Suprapubic skin (tissue), 4 donors: ENCODE measurements around the gene RLF. TPM values are rescaled to one million over a fixed set of nuclear protein-coding genes. Genes with fewer than 3 reads are reported as not detected.

Experiments used
- DNase-seq, 2 donors: peaks; one replicate each; pipeline ENCODE4 v3.0.0-alpha.2; 2019; ENCODE audit warnings: low spot score in 2 of 2
- H3K27ac ChIP-seq: fragments of 200-600 bp; sonication (generic); one replicate; pipeline ENCODE4 v1.5.1; 2019
- H3K27me3 ChIP-seq: fragments of 200-600 bp; sonication (generic); one replicate; pipeline ENCODE4 v1.5.1; 2019
- H3K36me3 ChIP-seq: fragments of 200-600 bp; sonication (generic); one replicate; pipeline ENCODE4 v1.5.1; 2019
- H3K4me1 ChIP-seq: fragments of 200-600 bp; sonication (generic); one replicate; pipeline ENCODE4 v1.5.1; 2019
- H3K4me3 ChIP-seq: fragments of 200-600 bp; sonication (generic); one replicate; pipeline ENCODE4 v1.5.1; 2019; ENCODE audit warnings: mild to moderate bottlenecking
- H3K9me3 ChIP-seq: fragments of 200-600 bp; sonication (generic); one replicate; pipeline ENCODE4 v1.5.1; 2019
- EP300 ChIP-seq: sonication (generic); formaldehyde crosslinking; IDR thresholded peaks from one replicate; pipeline ENCODE4 v1.6.1; 2017; ENCODE audit warnings: antibody characterized with exemption
- POLR2A ChIP-seq, 2 donors: fragments of 450-650 bp; IDR thresholded peaks; one replicate each; pipeline ENCODE4 v1.6.1; 2017; ENCODE audit warnings: antibody characterized with exemption in 2 of 2, mild to moderate bottlenecking in 2 of 2, moderate library complexity in 2 of 2
- POLR2AphosphoS5 ChIP-seq, 3 donors: sonication (generic); formaldehyde crosslinking; IDR thresholded peaks; one replicate each; pipeline ENCODE4 v1.6.1; 2017; ENCODE audit warnings: antibody characterized with exemption in 3 of 3
- WGBS: methylation state at CpG from one replicate; pipeline ENCODE4 v1.1.5; 2018; 5-methylcytosine and 5-hydroxymethylcytosine counted together
- total RNA-seq, 4 donors: library from RNA; depleted of rRNA; stranded (reverse); fragments of >200 nt; gene quantifications; one replicate each; pipeline ENCODE4 v1.1.0, GENCODE V29; 2016
- TF ChIP-seq, protein P1 (sequence below), 2 donors: fragments of 200-600 bp in 1 of 2; fragments of 450-650 bp in 1 of 2; sonication (generic) in 1 of 2; IDR thresholded peaks; one replicate each; pipeline ENCODE4 v1.5.1; 2016 to 2019; ENCODE audit warnings: antibody characterized with exemption in 2 of 2, mild to moderate bottlenecking in 1 of 2, moderate library complexity in 1 of 2

The RLF gene
- total RNA-seq, 4 donors from 2014 or later = 17.3 to 32.9 (median 21.3) TPM

GRCh38 chr1:40240390-40240789, 79.2 kb downstream of the RLF start:
- no peak for DNase-seq
- no peak overlapping the region for H3K4me3 ChIP-seq
- no peaks in the 10 kb centered on the region for H3K27me3 ChIP-seq
- TF ChIP-seq POLR2A (IDR thresholded peaks at IDR 0.05) = no peak
- TF ChIP-seq EP300 = no peak
- TF ChIP-seq, protein P1, sequence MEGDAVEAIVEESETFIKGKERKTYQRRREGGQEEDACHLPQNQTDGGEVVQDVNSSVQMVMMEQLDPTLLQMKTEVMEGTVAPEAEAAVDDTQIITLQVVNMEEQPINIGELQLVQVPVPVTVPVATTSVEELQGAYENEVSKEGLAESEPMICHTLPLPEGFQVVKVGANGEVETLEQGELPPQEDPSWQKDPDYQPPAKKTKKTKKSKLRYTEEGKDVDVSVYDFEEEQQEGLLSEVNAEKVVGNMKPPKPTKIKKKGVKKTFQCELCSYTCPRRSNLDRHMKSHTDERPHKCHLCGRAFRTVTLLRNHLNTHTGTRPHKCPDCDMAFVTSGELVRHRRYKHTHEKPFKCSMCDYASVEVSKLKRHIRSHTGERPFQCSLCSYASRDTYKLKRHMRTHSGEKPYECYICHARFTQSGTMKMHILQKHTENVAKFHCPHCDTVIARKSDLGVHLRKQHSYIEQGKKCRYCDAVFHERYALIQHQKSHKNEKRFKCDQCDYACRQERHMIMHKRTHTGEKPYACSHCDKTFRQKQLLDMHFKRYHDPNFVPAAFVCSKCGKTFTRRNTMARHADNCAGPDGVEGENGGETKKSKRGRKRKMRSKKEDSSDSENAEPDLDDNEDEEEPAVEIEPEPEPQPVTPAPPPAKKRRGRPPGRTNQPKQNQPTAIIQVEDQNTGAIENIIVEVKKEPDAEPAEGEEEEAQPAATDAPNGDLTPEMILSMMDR (IDR thresholded peaks at IDR 0.05) = no peak
- TF ChIP-seq POLR2AphosphoS5 (IDR thresholded peaks at IDR 0.05) = no peak
- 83% methylated on average over 2 of the region's 2 CpGs for WGBS
- no peak overlapping the region for H3K27ac ChIP-seq
- peaks cover 24% of the 10 kb centered on the region for H3K36me3 ChIP-seq
- H3K4me1 ChIP-seq = no peaks in the 10 kb centered on the region
- H3K9me3 ChIP-seq = no peaks in the 10 kb centered on the region

GRCh38 chr1:40241362-40241761, 80.2 kb downstream of the RLF start:
- no peak for DNase-seq
- H3K4me3 ChIP-seq = no peak overlapping the region
- no peaks in the 10 kb centered on the region for H3K27me3 ChIP-seq
- no peaks in the 10 kb centered on the region for H3K4me1 ChIP-seq
- H3K9me3 ChIP-seq = no peaks in the 10 kb centered on the region
- peaks cover 16% of the 10 kb centered on the region for H3K36me3 ChIP-seq
- 82% methylated on average over 1 of the region's 1 CpG for WGBS
- H3K27ac ChIP-seq = no peak overlapping the region
- TF ChIP-seq, protein P1 (IDR thresholded peaks at IDR 0.05) = no peak
- TF ChIP-seq EP300 = no peak
- no peak for TF ChIP-seq POLR2A (IDR thresholded peaks at IDR 0.05)
- no peak for TF ChIP-seq POLR2AphosphoS5 (IDR thresholded peaks at IDR 0.05)

DNA sequence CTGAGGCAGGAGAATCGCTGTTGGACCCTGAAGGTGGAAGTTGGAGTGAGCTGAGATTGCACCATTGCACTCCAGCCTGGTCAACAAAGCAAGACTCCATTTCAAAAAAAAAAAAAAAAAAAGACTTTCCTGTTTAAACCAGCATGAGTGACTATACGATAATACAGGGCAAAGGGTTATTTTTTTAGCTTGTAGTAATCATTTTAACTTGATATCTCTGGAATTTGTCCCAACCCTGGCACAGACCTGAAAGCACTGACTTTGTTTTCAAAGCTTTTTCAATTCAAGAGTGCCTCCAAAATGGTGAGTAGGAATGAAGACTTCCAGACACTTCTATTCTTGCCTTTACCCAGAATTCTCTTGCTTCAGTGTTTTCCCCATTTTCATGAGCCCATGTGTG, 82.2 kb downstream of the RLF start:
- Histone ChIP-seq H3K4me1 (no peaks in the 10 kb centered on the region), H3K27ac (no peak overlapping the region), H3K9me3 (no peaks in the 10 kb centered on the region), H3K36me3 (no peaks in the 10 kb centered on the region), H3K27me3 (no peaks in the 10 kb centered on the region), H3K4me3 (no peak overlapping the region)
- TF ChIP-seq EP300 (no peak), POLR2AphosphoS5 (IDR thresholded peaks at IDR 0.05) (no peak), POLR2A (IDR thresholded peaks at IDR 0.05) (no peak)
- TF ChIP-seq, protein P1 (IDR thresholded peaks at IDR 0.05) = no peak
- DNase-seq = no peak
- 51% methylated on average over 2 of the region's 2 CpGs for WGBS

GRCh38 chr1:40244138-40244744, 83.1 kb downstream of the RLF start:
- no peak for DNase-seq
- Histone ChIP-seq H3K4me1 (no peaks in the 10 kb centered on the region), H3K9me3 (no peaks in the 10 kb centered on the region), H3K4me3 (no peak overlapping the region), H3K27me3 (no peaks in the 10 kb centered on the region), H3K27ac (no peak overlapping the region), H3K36me3 (no peaks in the 10 kb centered on the region)
- TF ChIP-seq POLR2AphosphoS5 (IDR thresholded peaks at IDR 0.05) = no peak
- TF ChIP-seq POLR2A (IDR thresholded peaks at IDR 0.05) = no peak
- no peak for TF ChIP-seq EP300
- TF ChIP-seq, protein P1 (IDR thresholded peaks at IDR 0.05) = no peak
- WGBS = 70% methylated on average over 4 of the region's 4 CpGs

- H3K27me3 ChIP-seq = no peaks in the 10 kb centered on the region
- TF ChIP-seq POLR2A (IDR thresholded peaks at IDR 0.05) (no peak), EP300 (no peak), POLR2AphosphoS5 (IDR thresholded peaks at IDR 0.05) (no peak)
- TF ChIP-seq, protein P1 (IDR thresholded peaks at IDR 0.05) = no peak
- H3K27ac ChIP-seq = no peak overlapping the region
- H3K36me3 ChIP-seq = no peaks in the 10 kb centered on the region
- H3K4me1 ChIP-seq = no peaks in the 10 kb centered on the region
- WGBS = 87% methylated on average over 3 of the region's 3 CpGs
- DNase-seq = no peak
- no peaks in the 10 kb centered on the region for H3K9me3 ChIP-seq
- no peak overlapping the region for H3K4me3 ChIP-seq
Observed at GRCh38 chr1:40245686-40246085, 84.5 kb downstream of the RLF start.
